Measurements from ENCODE around the gene MFAP2. TPM values are rescaled to one million over a fixed set of nuclear protein-coding genes. Genes with fewer than 3 reads are reported as not detected.

MFAP2 gene
- total RNA-seq, 1 experiment from 2014 or later, result 152 TPM

GRCh38 chr1:17005365-17005740 is 24.9 kb upstream of the MFAP2 start:
- Histone ChIP-seq H3K9me3 (ENCODE audit: control insufficient read depth, low read depth, low read length) (no peaks in the 10 kb centered on the region), H2BK15ac (ENCODE audit: low read depth, low read length) (no peak overlapping the region), H3K4me1 (ENCODE audit: insufficient read depth, low read length) (no peaks in the 10 kb centered on the region; the same call in 1 of the 2 replicates), H3K79me1 (ENCODE audit: insufficient read depth, low read depth, low read length, poor library complexity, severe bottlenecking) (no peaks in the 10 kb centered on the region), H3K23ac (ENCODE audit: insufficient read length, low read depth, low read length) (no peak overlapping the region), H3K23me2 (ENCODE audit: insufficient read length, low read depth, low read length, poor library complexity, severe bottlenecking) (no peaks in the 10 kb centered on the region), H3K9ac (ENCODE audit: extremely low read depth, insufficient read length, low read length) (no peak overlapping the region), H2BK120ac (ENCODE audit: low read depth, low read length, poor library complexity, severe bottlenecking) (no peak overlapping the region), H3K4me2 (ENCODE audit: insufficient read depth, insufficient read length, low read length) (no peak overlapping the region), H3K56ac (ENCODE audit: insufficient read length, low read depth, low read length) (no peak overlapping the region), H4K5ac (ENCODE audit: insufficient read length, low read depth, low read length) (no peak overlapping the region), H4K91ac (ENCODE audit: insufficient read length, low read depth, low read length) (no peak overlapping the region), H3K79me2 (ENCODE audit: insufficient read depth, low read length) (no peaks in the 10 kb centered on the region), H2BK12ac (ENCODE audit: insufficient read length, low read depth, low read length) (no peak overlapping the region), H3K4ac (ENCODE audit: low read depth, low read length) (no peak overlapping the region), H3K27me3 (ENCODE audit: insufficient read depth, low read length) (no peaks in the 10 kb centered on the region), H2AK5ac (ENCODE audit: insufficient read length, low read length) (no peak overlapping the region), H2AFZ (ENCODE audit: low read length) (no peak overlapping the region), H3K18ac (ENCODE audit: insufficient read length, low read depth, low read length) (no peak overlapping the region), H2BK20ac (ENCODE audit: low read depth, low read length, poor library complexity, severe bottlenecking) (no peak overlapping the region), H4K20me1 (ENCODE audit: control insufficient read depth, insufficient read depth, insufficient read length) (no peaks in the 10 kb centered on the region), H4K8ac (replicated peaks; ENCODE audit: insufficient read length, low read depth, low read length) (no peak overlapping the region), H3T11ph (ENCODE audit: low read length) (no peak overlapping the region), H3K14ac (ENCODE audit: insufficient read depth, low read length) (no peak overlapping the region), H3K27ac (ENCODE audit: insufficient read length, low read depth, low read length) (no peak overlapping the region), H2BK5ac (ENCODE audit: insufficient read length, low read length) (no peak overlapping the region)
- Mint-ChIP-seq H3K4me3 (no peak overlapping the region), H3K27me3 (ENCODE audit: low read depth) (no peaks in the 10 kb centered on the region), H3K9me3 (no peaks in the 10 kb centered on the region; a peak in 1 of 5 replicates), H3K27ac (no peak overlapping the region; a peak in 1 of 7 replicates), H3K36me3 (ENCODE audit: insufficient read depth in 1 of 3, low read depth in 3 of 3) (peaks cover 5 to 39% (median 29%) of the 10 kb centered on the region in 3 experiments), H3K4me1 (peaks cover 10 to 30% of the 10 kb centered on the region in 2 experiments)
- TF ChIP-seq CTCF (conservative IDR thresholded peaks at IDR 0.05), result no peak
- DNase-seq, result no peak
- no CpG with 5 or more reads among the region's 19 CpGs for WGBS (ENCODE audit: extremely low coverage, insufficient read length, low lambda C conversion rate)

Measured in H9 (cell line).